Activated CD8-positive, alpha-beta memory T cell treated with anti-CD3 and anti-CD28 coated beads, Interleukin-2, amount 50 U/mL, for 1 hour (primary cell): ENCODE data around the gene PPP1R13B.
"Not testable (repeated sequence)": the region's sequence is repeated elsewhere in the genome, so short reads cannot be mapped to it uniquely, and the experiment has no call there.

Source experiments
- DNase-seq: peaks from one replicate; pipeline ENCODE4 v3.0.0-alpha.2; 2020; ENCODE audit errors: extremely low read depth

Gene PPP1R13B, protein sequence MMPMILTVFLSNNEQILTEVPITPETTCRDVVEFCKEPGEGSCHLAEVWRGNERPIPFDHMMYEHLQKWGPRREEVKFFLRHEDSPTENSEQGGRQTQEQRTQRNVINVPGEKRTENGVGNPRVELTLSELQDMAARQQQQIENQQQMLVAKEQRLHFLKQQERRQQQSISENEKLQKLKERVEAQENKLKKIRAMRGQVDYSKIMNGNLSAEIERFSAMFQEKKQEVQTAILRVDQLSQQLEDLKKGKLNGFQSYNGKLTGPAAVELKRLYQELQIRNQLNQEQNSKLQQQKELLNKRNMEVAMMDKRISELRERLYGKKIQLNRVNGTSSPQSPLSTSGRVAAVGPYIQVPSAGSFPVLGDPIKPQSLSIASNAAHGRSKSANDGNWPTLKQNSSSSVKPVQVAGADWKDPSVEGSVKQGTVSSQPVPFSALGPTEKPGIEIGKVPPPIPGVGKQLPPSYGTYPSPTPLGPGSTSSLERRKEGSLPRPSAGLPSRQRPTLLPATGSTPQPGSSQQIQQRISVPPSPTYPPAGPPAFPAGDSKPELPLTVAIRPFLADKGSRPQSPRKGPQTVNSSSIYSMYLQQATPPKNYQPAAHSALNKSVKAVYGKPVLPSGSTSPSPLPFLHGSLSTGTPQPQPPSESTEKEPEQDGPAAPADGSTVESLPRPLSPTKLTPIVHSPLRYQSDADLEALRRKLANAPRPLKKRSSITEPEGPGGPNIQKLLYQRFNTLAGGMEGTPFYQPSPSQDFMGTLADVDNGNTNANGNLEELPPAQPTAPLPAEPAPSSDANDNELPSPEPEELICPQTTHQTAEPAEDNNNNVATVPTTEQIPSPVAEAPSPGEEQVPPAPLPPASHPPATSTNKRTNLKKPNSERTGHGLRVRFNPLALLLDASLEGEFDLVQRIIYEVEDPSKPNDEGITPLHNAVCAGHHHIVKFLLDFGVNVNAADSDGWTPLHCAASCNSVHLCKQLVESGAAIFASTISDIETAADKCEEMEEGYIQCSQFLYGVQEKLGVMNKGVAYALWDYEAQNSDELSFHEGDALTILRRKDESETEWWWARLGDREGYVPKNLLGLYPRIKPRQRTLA

DNA sequence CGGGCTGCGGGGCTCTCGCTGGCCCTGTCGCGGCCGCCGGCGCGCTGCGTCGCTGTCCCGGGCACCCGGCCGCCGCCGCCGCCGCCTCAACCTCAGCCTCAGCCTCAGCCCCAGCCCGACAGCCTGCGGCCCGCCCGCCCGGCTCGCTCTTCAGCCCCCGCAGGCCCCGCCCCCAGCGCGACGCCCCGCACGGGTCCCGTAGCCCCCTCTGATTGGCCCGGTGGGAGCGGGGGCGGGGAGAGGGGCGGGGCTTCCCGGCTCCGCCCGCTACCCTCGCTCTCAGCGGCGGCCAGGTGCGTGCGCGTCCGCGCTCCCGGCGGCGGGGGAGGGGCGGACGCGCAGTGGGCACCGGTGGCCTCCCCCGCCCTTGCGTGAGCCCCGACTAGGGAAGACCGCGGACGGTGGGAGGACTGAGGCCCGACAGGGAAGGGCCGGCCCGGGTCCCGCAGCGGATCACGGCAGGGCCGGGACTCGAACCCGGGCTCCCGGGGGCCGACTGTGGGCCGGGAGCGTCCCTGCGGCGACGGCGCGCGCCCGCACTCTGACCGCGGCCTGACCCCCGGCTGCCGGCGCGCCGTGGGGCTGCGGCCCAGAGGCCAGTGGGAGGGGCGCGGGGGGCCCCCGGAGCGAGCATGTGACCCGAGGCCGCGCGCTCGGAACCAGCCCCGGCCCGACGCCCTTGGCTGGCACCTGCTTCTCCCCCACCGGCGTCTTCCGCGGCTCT is at the start of gene PPP1R13B:
PPP1R13B (minus strand) TSS at position 125 of the 724 bp plus-strand sequence. CDS start 268 bp downstream, outside the sequence.
- DNase-seq, result peak; percentile 56

GRCh38 chr14:103896578-103896977 is 49.2 kb upstream of the PPP1R13B start:
- no peak for DNase-seq

- no peak for DNase-seq
Measured at GRCh38 chr14:103894723-103895059, 47.3 kb upstream of the PPP1R13B start.

DNA sequence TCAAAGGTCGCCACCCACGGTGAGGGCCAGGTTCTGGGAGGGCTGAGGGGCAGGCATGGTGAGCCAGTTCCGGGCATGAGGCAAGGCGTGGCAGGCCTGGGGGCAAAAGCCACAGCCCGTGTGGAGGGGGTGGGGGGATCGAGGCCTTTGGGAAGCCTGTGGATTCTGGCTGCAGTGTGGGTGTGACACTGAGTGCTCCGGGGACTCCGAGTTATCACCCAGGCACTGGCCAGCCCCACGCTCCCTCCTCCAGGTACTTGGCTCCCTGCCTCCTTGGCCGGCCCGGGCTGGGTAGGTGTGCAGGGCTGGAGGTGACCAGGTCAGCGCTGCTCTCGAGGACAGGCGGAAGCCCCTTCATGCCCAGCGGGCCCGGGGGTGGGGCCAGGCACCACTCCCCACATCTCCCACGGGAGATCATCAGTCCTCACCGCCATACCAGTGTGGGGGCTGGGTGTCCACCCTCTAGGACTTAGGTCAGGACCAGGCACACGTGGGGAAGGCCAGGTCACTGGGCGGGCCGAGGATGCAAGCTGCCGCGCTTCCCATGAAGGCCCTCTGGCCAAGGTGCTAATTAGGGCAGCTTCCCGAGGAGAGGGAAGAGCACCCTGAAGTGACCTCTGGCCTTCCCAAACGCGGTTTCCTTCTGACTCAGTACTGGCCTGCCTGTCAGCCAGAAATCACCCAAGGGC is 46.8 kb upstream of the PPP1R13B start:
- no peak for DNase-seq

DNA sequence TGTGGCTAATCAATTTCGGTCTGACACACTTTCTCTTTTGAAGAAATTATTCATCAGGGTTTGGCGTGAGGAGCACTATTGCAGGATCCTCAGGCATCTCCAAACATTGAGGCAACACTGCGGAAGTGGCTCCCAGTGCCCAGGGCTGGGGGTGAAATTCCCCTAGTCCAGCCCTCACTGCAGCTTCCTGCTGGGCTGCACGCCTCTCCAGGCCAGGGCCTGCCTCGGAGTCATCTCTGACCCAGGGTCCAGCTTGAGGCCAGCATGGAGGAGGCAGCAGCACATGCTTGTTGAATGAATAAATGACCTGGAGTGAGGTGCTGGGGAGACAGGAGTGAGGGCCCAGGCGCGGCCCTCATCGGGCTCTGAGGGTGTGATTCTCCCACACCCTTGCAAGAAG is 44.9 kb upstream of the PPP1R13B start:
- DNase-seq, result no peak

- DNase-seq, result no peak
Measured at GRCh38 chr14:103891667-103892215, 44.4 kb upstream of the PPP1R13B start.

GRCh38 chr14:103890821-103891666 is 43.7 kb upstream of the PPP1R13B start:
- no peak for DNase-seq

DNA sequence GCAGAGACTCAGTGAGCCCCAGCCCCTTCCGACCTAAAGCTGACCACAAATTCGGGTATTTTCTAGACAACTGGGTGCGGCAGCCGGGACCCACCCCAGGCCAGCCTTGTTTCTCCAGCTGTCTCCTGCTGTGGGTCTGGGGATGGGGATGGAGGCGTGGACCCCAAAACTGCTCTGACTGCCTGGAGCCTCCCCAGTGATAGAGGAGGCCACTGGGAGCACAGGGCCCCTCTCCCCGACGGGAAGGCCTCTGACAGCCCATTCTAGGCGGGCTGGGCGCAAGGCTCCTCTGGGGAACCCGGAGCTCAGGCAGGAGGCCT is 42.6 kb upstream of the PPP1R13B start:
- DNase-seq, result no peak

- DNase-seq, result no peak
Measured at GRCh38 chr14:103889313-103890051, 42.1 kb upstream of the PPP1R13B start.

- DNase-seq, result not testable (repeated sequence)
Measured at GRCh38 chr14:103889002-103889312, 41.6 kb upstream of the PPP1R13B start.

GRCh38 chr14:103887557-103888115 is 40.3 kb upstream of the PPP1R13B start:
- DNase-seq, result no peak

DNA sequence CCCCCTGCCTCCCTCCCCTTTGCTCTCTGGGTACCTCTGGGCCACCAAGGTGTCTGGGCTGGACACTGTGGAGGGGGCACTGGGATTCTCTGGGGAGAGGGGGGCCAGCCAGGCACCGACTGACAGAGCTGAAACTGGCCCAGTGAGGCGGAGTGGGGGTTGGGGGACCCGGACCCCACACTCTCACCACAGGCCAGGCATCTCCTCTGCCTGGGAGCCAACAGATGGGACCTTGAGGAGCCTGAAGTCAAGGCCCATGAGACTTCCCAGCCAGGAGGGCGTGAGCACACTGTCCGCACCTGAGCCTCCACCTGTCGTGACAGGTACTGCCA is 39.8 kb upstream of the PPP1R13B start:
- no peak for DNase-seq

GRCh38 chr14:103886304-103887169 is 39.2 kb upstream of the PPP1R13B start:
- DNase-seq, result no peak

GRCh38 chr14:103885509-103885932 is 38.1 kb upstream of the PPP1R13B start:
- no peak for DNase-seq

DNA sequence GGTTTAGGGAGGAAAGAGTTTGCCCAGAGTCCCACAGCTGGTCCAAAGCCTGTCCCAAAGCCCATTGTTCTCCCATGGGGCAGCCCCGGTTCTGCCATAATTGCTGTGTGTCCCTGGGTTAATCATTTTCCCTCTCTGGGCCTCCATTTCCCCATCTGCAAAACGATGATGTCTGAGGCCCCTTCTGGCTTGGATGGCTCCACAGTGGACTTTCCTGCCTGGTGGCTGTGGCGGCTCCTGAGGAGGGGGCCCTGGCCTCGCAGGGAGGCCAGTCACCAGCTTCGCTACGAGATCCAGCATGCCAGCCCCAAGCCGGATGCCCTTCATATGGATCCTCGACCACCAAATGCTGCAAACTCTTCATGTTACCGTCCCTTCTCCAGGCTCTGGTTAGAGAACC is 37.5 kb upstream of the PPP1R13B start:
- DNase-seq, result no peak

GRCh38 chr14:103883263-103883523 is 35.8 kb upstream of the PPP1R13B start:
- DNase-seq, result no peak

DNA sequence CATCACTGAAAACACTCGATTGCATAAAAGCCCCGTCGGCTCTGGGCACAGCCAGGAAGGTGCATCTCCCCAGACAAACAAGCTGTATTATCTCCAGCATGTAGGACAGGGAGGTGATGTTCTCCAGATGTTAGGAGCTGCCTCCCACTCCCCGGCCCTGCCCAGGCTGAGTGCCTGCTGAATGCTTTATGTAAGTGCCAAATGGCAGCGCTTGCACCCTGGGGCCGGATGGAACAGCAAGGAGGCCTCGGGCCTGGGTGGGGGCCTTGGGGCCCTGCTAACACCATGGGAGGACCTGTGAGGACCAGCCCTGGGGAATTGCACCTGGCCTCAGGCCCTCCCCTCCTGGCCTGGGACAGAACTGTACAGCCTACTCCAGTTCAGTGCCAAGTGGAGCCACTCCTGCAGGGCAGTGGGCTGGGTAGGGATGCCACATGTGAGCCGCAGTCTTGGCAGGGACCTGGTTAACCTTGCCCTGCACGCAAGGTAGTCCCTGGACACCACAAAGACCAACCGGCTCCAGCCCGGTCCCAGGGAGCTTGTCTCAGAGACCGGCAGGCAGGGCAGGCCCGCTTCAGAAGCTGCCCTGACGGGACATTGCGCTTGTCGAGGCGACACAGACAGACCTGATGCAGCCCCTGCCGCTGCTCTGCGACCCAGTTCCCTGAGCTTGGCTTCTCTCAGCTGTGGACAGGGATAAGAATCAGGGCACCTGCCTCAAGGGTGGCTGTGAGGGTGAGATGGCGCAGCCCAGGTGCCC is 35.3 kb upstream of the PPP1R13B start:
- no peak for DNase-seq
